ENCODE measurements around the gene PLCB3.
"Not testable (repeated sequence)": the region's sequence is repeated elsewhere in the genome, so short reads cannot be mapped to it uniquely, and the experiment has no call there.

Gene PLCB3

GRCh38 chr11:64306563-64306875, 55.2 kb downstream of the PLCB3 start:
- DNase-seq = no peak

GRCh38 chr11:64306876-64307622, 55.7 kb downstream of the PLCB3 start:
- no peak for DNase-seq

- not testable (repeated sequence) for DNase-seq
These were observed 56.5 kb downstream of the PLCB3 start for GRCh38 chr11:64307795-64308194.

- no peak for DNase-seq
These were observed 61.6 kb downstream of the PLCB3 start for GRCh38 chr11:64312947-64313346.

GRCh38 chr11:64313491-64314145, 62.3 kb downstream of the PLCB3 start:
- DNase-seq = no peak

- peak; percentile 48 for DNase-seq
These were observed 62.9 kb downstream of the PLCB3 start for GRCh38 chr11:64314146-64314804.

- no peak for DNase-seq
These were observed 63.7 kb downstream of the PLCB3 start for GRCh38 chr11:64314805-64315561.

- DNase-seq = not testable (repeated sequence)
These were observed 64.6 kb downstream of the PLCB3 start for GRCh38 chr11:64315667-64316526.

GRCh38 chr11:64316672-64317324, 65.5 kb downstream of the PLCB3 start:
- peak; percentile 95 for DNase-seq

- peak; percentile 100 for DNase-seq
These were observed 66.1 kb downstream of the PLCB3 start, which contains the start of gene TRMT112 for GRCh38 chr11:64317325-64317960. Gene TRMT112 (minus strand): TSS chr11:64317559. CDS start chr11:64317526, 33 bp downstream.

- DNase-seq = peak; percentile 99
These were observed 66.8 kb downstream of the PLCB3 start, which contains the start of gene PRDX5 for GRCh38 chr11:64317961-64318765. Gene PRDX5 (plus strand): TSS chr11:64318121. CDS start chr11:64318216, 95 bp downstream.

Data from DMS53 (cell line).